ENCODE data around the gene APOM.
A peak's percentile ranks its signal among the peaks of the same experiment; 100 is the strongest.

APOM gene

GRCh38 chr6:31658983-31659648 lies 3.4 kb downstream of the APOM start:
- no peak for DNase-seq (ENCODE audit: low read depth)
- no peak for TF ChIP-seq CTCF (IDR thresholded peaks at IDR 0.05; ENCODE audit: low read depth, low read length, missing control alignments)
- H3K4me3 ChIP-seq (ENCODE audit: low read depth, low read length): peak overlapping the region; percentile 92

- TF ChIP-seq CTCF (IDR thresholded peaks at IDR 0.05; ENCODE audit: low read depth, low read length, missing control alignments): no peak
- no peak for DNase-seq (ENCODE audit: low read depth)
Measured at GRCh38 chr6:31659649-31660380, 4.1 kb downstream of the APOM start.

GRCh38 chr6:31660381-31661261 lies 4.9 kb downstream of the APOM start, which contains the start of gene C6orf47:
Gene C6orf47 (minus strand): TSS chr6:31660778. CDS start chr6:31659947, 831 bp downstream.
- no peak for DNase-seq (ENCODE audit: low read depth)
- peak within 1 kb of the TSS; percentile 92 for H3K4me3 ChIP-seq (ENCODE audit: low read depth, low read length)
- no peak for TF ChIP-seq CTCF (IDR thresholded peaks at IDR 0.05; ENCODE audit: low read depth, low read length, missing control alignments)

More at GRCh38 chr6:31659649-31660380, 4.1 kb downstream of the APOM start:
- H3K4me3 ChIP-seq (ENCODE audit: low read depth, low read length): peak overlapping the region; percentile 92

GRCh38 chr6:31661262-31662123 lies 5.8 kb downstream of the APOM start:
- H3K4me3 ChIP-seq (ENCODE audit: low read depth, low read length): peak overlapping the region; percentile 92; the same call in 1 of the 2 replicates
- TF ChIP-seq CTCF (IDR thresholded peaks at IDR 0.05; ENCODE audit: low read depth, low read length, missing control alignments): no peak
- no peak for DNase-seq (ENCODE audit: low read depth)

GRCh38 chr6:31662124-31662723 lies 6.5 kb downstream of the APOM start:
- H3K4me3 ChIP-seq (ENCODE audit: low read depth, low read length): no peak overlapping the region
- no peak for DNase-seq (ENCODE audit: low read depth)
- TF ChIP-seq CTCF (IDR thresholded peaks at IDR 0.05; ENCODE audit: low read depth, low read length, missing control alignments): no peak

Data from GM12864 (cell line).